Right lobe of liver (tissue), 6 donors: ENCODE results near the gene SF3A2. TPM values are rescaled to one million over a fixed set of nuclear protein-coding genes. Genes with fewer than 3 reads are reported as not detected.

Source experiments
- ATAC-seq, 4 donors: fragments of 200-7000 bp; cut with Tn5 transposase; one replicate each; pipeline ENCODE4 v1.9.1; 2020; ENCODE audit warnings: mild to moderate bottlenecking in 4 of 4, moderate library complexity in 4 of 4
- DNase-seq, 3 donors: peaks; one replicate each; pipeline ENCODE4 v3.0.0-alpha.2; 2020
- H3K27ac ChIP-seq, 3 donors: fragments of 200-600 bp; one replicate each; pipeline ENCODE4 v1.8.0; 2022
- H3K27me3 ChIP-seq, 2 donors: fragments of 200-600 bp; one replicate each; pipeline ENCODE4 v1.8.0; 2022
- H3K36me3 ChIP-seq, 4 donors: fragments of 200-600 bp; sonication (generic) in 1 of 4; one replicate each; pipeline versions ENCODE4 v1.5.1 to v1.8.0; 2017 to 2022; ENCODE audit warnings: control low read depth in 1 of 4
- H3K4me1 ChIP-seq, 4 donors: fragments of 200-600 bp; sonication (generic) in 1 of 4; one replicate each; pipeline versions ENCODE4 v1.5.1 to v1.8.0; 2017 to 2022; ENCODE audit warnings: control low read depth in 1 of 4
- H3K4me3 ChIP-seq, 3 donors: fragments of 200-600 bp; one replicate each; pipeline ENCODE4 v1.8.0; 2022
- H3K9me3 ChIP-seq, 4 donors: fragments of 200-600 bp; sonication (generic) in 1 of 4; one replicate each; pipeline versions ENCODE4 v1.5.1 to v1.8.0; 2017 to 2022; ENCODE audit warnings: control low read depth in 1 of 4
- CTCF ChIP-seq, 4 donors: fragments of 200-600 bp in 3 of 4; fragments of 450-650 bp in 1 of 4; IDR thresholded peaks; one replicate each; pipeline versions ENCODE4 v1.5.1 to v1.8.0; 2016 to 2022; ENCODE audit warnings: antibody characterized with exemption in 4 of 4, mild to moderate bottlenecking in 2 of 4
- POLR2A ChIP-seq: fragments of 450-650 bp; IDR thresholded peaks from one replicate; pipeline ENCODE4 v1.6.1; 2017; ENCODE audit warnings: antibody characterized with exemption, mild to moderate bottlenecking
- WGBS: methylation state at CpG from one replicate; pipeline ENCODE4 v1.1.6; 2018; ENCODE audit warnings: low coverage, low lambda C conversion rate; ENCODE audit not compliant: insufficient coverage; ENCODE audit errors: missing lambda C conversion rate; 5-methylcytosine and 5-hydroxymethylcytosine counted together
- intact Hi-C, 2 donors: fragments of 100-400 bp; cut with DNase I; formaldehyde crosslinking; loops; one replicate each; pipeline versions ENCODE4 v1.11.2 to v1.14.1; 2022
- total RNA-seq, 6 experiments: library from RNA; depleted of rRNA in 2 of 6; stranded (reverse); fragments of >200 nt in 2 of 6; fragmentation: NEBNext Ultra II Directional in 3 of 6; extraction: Animal tissue kit (Norgen Biotek cat#: 25700) in 3 of 6; gene quantifications; one replicate each; pipeline versions ENCODE4 v1.1.0 to v1.2.4, GENCODE V29; 2016 to 2023
- donor health status: DM: no; HTN: yes; CAD: no.
- donor health status: DM: no; HTN: no; CAD: no.
- donor health status: DM: no; HTN: no; CAD: no.
- donor health status: DM: no; HTN: yes; CAD: no.
- donor health status: DM: no; HTN: yes; CAD: no.

SF3A2 gene
- total RNA-seq, 6 experiments from 2014 or later = 14.0 to 22.1 (median 19.1) TPM

GRCh38 chr19:2233601-2234280 is 2.9 kb upstream of the SF3A2 start:
- Histone ChIP-seq H3K9me3 (no peaks in the 10 kb centered on the region), H3K4me3 (no peak overlapping the region), H3K27me3 (no peaks in the 10 kb centered on the region), H3K36me3 (peaks cover 0 to 11% (median 8%) of the 10 kb centered on the region in 4 donors), H3K4me1 (peaks cover 0 to 33% (median 6%) of the 10 kb centered on the region in 4 donors), H3K27ac (no peak overlapping the region)
- intact Hi-C loops = loop anchor here in 1 of 2 donors (5.0 to 10.0 kb wide), 2 partner anchors 61 to 81 kb away; no protein-coding TSS in a partner anchor
- TF ChIP-seq CTCF (IDR thresholded peaks at IDR 0.05) = no peak
- TF ChIP-seq POLR2A = no peak
- DNase-seq = no peak
- ATAC-seq = no peak
- WGBS = 60% methylated on average over 1 of the region's 25 CpGs

GRCh38 chr19:2234996-2235380 is 1.6 kb upstream of the SF3A2 start:
- H3K27me3 ChIP-seq = no peaks in the 10 kb centered on the region
- H3K27ac ChIP-seq = peak overlapping the region in 2 of 3 donors; percentile 93 to 99
- no peaks in the 10 kb centered on the region for H3K9me3 ChIP-seq
- peaks cover 0 to 7% (median 5%) of the 10 kb centered on the region in 4 donors for H3K36me3 ChIP-seq
- intact Hi-C loops = loop anchor here (5.0 to 10.0 kb wide), 3 partner anchors 37 to 80 kb away; no protein-coding TSS in a partner anchor
- H3K4me1 ChIP-seq = peaks cover 0 to 34% (median 8%) of the 10 kb centered on the region in 4 donors
- peak overlapping the region; percentile 77 to 99 (median 97) for H3K4me3 ChIP-seq
- ATAC-seq = no peak
- WGBS = 56% methylated on average over 6 of the region's 6 CpGs
- no peak for DNase-seq
- no peak for TF ChIP-seq CTCF (IDR thresholded peaks at IDR 0.05)
- TF ChIP-seq POLR2A = no peak

- intact Hi-C loops = loop anchor here (5.0 to 10.0 kb wide), 2 partner anchors 37 to 79 kb away; no protein-coding TSS in a partner anchor
- peak overlapping the region; percentile 93 to 99 (median 99) for H3K27ac ChIP-seq
- DNase-seq (no peak), ATAC-seq (peak in 3 of 4 donors; percentile 0 to 5 (median 2))
- no peaks in the 10 kb centered on the region for H3K27me3 ChIP-seq
- H3K4me3 ChIP-seq = peak overlapping the region; percentile 77 to 99 (median 97)
- peaks cover 0 to 38% (median 8%) of the 10 kb centered on the region in 4 donors for H3K4me1 ChIP-seq
- no peaks in the 10 kb centered on the region for H3K9me3 ChIP-seq
- WGBS = 0% methylated on average over 6 of the region's 48 CpGs
- TF ChIP-seq POLR2A (no peak), CTCF (IDR thresholded peaks at IDR 0.05) (no peak)
- H3K36me3 ChIP-seq = peaks cover 0 to 1% (median under 1%) of the 10 kb centered on the region in 4 donors
Measured at GRCh38 chr19:2235381-2236063, 1.1 kb upstream of the SF3A2 start.

- peak overlapping the region; percentile 93 to 99 (median 99) for H3K27ac ChIP-seq
- H3K4me3 ChIP-seq = peak overlapping the region; percentile 77 to 99 (median 97)
- no peaks in the 10 kb centered on the region for H3K27me3 ChIP-seq
- WGBS = no CpG with 5 or more reads among the region's 28 CpGs
- no peak for ATAC-seq
- TF ChIP-seq CTCF (IDR thresholded peaks at IDR 0.05) (no peak), POLR2A (no peak)
- H3K36me3 ChIP-seq = peaks cover 0 to 1% (median 0%) of the 10 kb centered on the region in 4 donors
- intact Hi-C loops = loop anchor here (5.0 to 10.0 kb wide), 2 partner anchors 36 to 79 kb away; no protein-coding TSS in a partner anchor
- H3K4me1 ChIP-seq = peaks cover 0 to 41% (median 11%) of the 10 kb centered on the region in 4 donors
- no peaks in the 10 kb centered on the region for H3K9me3 ChIP-seq
- DNase-seq = no peak
Measured at GRCh38 chr19:2236064-2236313, 635 bp upstream of the SF3A2 start.
